ENCODE data around the gene MRM3. TPM values are rescaled to one million over a fixed set of nuclear protein-coding genes. Genes with fewer than 3 reads are reported as not detected.

The MRM3 gene
- total RNA-seq, 3 donors from 2014 or later, result 16.5 to 18.4 (median 16.7) TPM

DNA sequence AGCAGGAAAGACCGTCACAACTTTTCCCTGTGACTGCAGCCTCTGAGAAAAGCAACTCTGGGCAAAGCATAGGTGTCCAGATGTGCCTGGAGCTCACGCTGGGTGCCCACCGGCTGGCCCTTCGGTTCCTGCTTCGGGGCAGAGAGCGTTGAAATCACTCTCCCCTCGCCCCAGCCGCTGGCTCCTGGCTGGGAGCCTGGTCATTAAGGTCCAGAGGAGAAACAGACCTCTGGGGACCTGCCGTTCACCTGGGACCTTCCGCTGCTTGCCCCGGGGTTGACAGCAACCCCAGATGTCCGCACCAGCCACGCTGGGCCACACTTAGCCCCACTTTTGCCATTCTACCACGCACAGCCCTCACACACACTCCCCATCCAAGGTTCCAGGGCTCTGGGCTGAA is 13.1 kb downstream of the MRM3 start:
- Histone ChIP-seq H3K36me3 (no peaks in the 10 kb centered on the region), H3K9me3 (no peaks in the 10 kb centered on the region), H3K27me3 (no peaks in the 10 kb centered on the region), H3K27ac (peak overlapping the region; percentile 39 to 42), H3K4me1 (no peaks in the 10 kb centered on the region), H3K4me3 (peak overlapping the region; percentile 23 to 38 (median 35))
- intact Hi-C loops (cut with DNase I; ENCODE audit: low total_unique reads), result loop anchor here (5.0 kb wide), 1 partner anchor 187 kb away; no protein-coding TSS in a partner anchor
- no peak for DNase-seq (ENCODE audit: low spot score in 2 of 2)
- TF ChIP-seq, protein P1, sequence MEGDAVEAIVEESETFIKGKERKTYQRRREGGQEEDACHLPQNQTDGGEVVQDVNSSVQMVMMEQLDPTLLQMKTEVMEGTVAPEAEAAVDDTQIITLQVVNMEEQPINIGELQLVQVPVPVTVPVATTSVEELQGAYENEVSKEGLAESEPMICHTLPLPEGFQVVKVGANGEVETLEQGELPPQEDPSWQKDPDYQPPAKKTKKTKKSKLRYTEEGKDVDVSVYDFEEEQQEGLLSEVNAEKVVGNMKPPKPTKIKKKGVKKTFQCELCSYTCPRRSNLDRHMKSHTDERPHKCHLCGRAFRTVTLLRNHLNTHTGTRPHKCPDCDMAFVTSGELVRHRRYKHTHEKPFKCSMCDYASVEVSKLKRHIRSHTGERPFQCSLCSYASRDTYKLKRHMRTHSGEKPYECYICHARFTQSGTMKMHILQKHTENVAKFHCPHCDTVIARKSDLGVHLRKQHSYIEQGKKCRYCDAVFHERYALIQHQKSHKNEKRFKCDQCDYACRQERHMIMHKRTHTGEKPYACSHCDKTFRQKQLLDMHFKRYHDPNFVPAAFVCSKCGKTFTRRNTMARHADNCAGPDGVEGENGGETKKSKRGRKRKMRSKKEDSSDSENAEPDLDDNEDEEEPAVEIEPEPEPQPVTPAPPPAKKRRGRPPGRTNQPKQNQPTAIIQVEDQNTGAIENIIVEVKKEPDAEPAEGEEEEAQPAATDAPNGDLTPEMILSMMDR (IDR thresholded peaks at IDR 0.05), result no peak
- no peak for TF ChIP-seq POLR2AphosphoS5 (IDR thresholded peaks at IDR 0.05)
- TF ChIP-seq POLR2A (IDR thresholded peaks at IDR 0.05), result no peak

DNA sequence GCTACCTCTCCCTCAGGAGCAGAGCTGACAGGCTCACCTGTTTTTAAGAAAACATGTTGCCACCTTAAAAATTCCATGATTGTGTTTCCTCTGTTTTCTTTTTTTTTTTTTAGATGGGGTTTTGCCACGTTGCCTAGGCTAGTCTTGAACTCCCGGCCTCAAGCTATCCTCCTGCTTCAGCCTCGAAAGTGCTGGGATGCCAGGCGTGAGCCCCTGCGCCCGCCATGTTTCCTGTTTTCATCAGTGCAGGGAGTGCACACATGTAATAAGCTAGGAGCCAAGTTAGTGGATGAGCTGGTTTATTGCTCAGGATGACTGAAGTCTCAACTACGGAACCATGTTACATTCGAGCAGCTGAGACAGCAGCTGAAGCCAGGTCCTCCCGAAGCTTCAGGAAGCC is 13.6 kb downstream of the MRM3 start:
- H3K9me3 ChIP-seq, result no peaks in the 10 kb centered on the region
- DNase-seq (ENCODE audit: low spot score in 2 of 2), result no peak
- no peaks in the 10 kb centered on the region for H3K4me1 ChIP-seq
- no peak overlapping the region for H3K4me3 ChIP-seq
- TF ChIP-seq POLR2AphosphoS5 (IDR thresholded peaks at IDR 0.05) (no peak), POLR2A (IDR thresholded peaks at IDR 0.05) (no peak)
- TF ChIP-seq, protein P1 (IDR thresholded peaks at IDR 0.05), result no peak
- H3K36me3 ChIP-seq, result no peaks in the 10 kb centered on the region
- intact Hi-C loops (cut with DNase I; ENCODE audit: low total_unique reads), result loop anchor here (5.0 kb wide), 1 partner anchor 187 kb away; no protein-coding TSS in a partner anchor
- H3K27me3 ChIP-seq, result no peaks in the 10 kb centered on the region
- H3K27ac ChIP-seq, result no peak overlapping the region

DNA sequence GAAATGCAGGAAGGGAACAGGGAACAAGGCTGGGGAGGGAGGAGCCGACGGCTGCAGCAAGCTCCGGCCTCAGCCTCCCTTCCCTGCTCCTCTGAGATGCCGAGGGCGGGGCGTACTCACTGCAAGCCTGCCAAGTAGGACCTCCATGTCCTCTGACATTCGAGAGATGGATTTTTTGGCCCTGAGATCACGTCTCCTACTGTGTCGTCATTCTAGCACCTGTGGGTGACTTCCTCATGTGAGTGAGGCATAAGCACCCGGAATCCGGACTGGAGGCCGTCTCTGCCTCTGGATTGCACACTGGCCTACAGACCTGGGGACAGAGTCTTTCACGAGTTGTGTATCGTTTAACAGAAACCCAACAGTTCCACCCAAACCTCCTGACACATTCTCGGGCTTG is 14.5 kb downstream of the MRM3 start:
- H3K27me3 ChIP-seq, result no peaks in the 10 kb centered on the region
- no peak for TF ChIP-seq POLR2AphosphoS5 (IDR thresholded peaks at IDR 0.05)
- H3K4me3 ChIP-seq, result no peak overlapping the region
- peak overlapping the region in 1 of 2 donors; percentile 57 for H3K27ac ChIP-seq
- intact Hi-C loops (cut with DNase I; ENCODE audit: low total_unique reads), result loop anchor here (5.0 kb wide), 1 partner anchor 186 kb away; no protein-coding TSS in a partner anchor
- no peaks in the 10 kb centered on the region for H3K9me3 ChIP-seq
- H3K4me1 ChIP-seq, result no peaks in the 10 kb centered on the region
- DNase-seq (ENCODE audit: low spot score in 2 of 2), result no peak
- H3K36me3 ChIP-seq, result no peaks in the 10 kb centered on the region

DNA sequence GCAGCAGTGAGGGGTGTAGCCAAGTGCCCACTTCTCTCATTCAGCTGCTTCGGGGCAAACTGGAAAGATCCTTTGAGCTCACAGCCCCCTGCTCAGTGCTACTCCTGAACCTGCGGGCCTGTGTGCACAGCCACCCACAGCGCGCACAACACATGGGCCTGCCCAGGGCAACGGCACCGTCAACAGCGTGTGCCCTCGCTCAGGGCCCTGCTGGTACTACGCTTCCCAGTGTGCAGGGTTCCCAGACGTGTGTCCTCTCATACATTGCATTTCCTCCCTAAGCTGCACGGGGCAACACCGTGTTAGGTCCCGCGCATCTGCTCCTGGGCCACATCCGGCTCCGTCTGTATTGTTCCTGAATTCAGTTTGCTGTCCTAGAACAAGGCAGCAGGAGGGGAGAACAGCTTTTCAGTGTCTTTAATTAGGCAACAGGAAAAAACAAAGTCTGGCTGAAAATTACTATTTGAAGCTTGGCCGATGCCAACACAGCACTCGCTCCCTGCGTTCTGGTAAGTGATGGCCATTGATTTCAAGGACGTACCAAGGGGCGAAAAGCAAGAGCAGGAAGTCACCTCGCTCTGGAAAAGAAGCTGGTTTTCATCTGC is 15.2 kb downstream of the MRM3 start:
- DNase-seq (ENCODE audit: low spot score in 2 of 2), result no peak
- Histone ChIP-seq H3K4me3 (no peak overlapping the region), H3K36me3 (no peaks in the 10 kb centered on the region), H3K9me3 (no peaks in the 10 kb centered on the region), H3K27ac (peak overlapping the region in 1 of 2 donors; percentile 57), H3K4me1 (no peaks in the 10 kb centered on the region), H3K27me3 (no peaks in the 10 kb centered on the region)
- TF ChIP-seq, protein P1 (IDR thresholded peaks at IDR 0.05), result no peak
- TF ChIP-seq POLR2A (IDR thresholded peaks at IDR 0.05) (no peak), POLR2AphosphoS5 (IDR thresholded peaks at IDR 0.05) (peak in 1 of 3 donors; percentile 13)
- intact Hi-C loops (cut with DNase I; ENCODE audit: low total_unique reads), result loop anchor here (5.0 kb wide), 1 partner anchor 185 kb away; no protein-coding TSS in a partner anchor

DNA sequence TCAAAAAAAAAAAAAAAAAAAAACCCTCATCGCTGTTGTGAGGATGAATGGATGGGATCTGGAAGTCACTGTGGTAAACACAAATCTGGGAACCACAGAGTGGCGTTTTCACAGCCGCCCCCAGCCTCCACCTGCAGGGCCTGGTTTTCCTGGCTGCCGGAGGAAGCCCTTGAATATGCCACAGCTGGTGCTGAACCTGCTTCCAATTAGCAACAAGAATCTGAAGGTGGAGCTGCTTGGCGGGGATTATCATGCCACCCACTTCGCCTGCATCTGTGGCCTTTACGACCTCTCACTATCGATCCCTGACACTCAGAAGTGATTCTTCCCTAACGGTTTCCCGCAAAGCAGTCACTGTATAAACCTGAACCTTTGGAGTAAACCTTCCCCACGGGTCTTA is 16.1 kb downstream of the MRM3 start:
- intact Hi-C loops (cut with DNase I; ENCODE audit: low total_unique reads), result loop anchor here (5.0 kb wide), 1 partner anchor 184 kb away; no protein-coding TSS in a partner anchor
- Histone ChIP-seq H3K27me3 (no peaks in the 10 kb centered on the region), H3K27ac (no peak overlapping the region), H3K9me3 (no peaks in the 10 kb centered on the region), H3K4me3 (no peak overlapping the region), H3K36me3 (no peaks in the 10 kb centered on the region), H3K4me1 (no peaks in the 10 kb centered on the region)
- DNase-seq (ENCODE audit: low spot score in 2 of 2), result no peak
- TF ChIP-seq POLR2A (IDR thresholded peaks at IDR 0.05), result no peak
- TF ChIP-seq POLR2AphosphoS5 (IDR thresholded peaks at IDR 0.05), result no peak
- TF ChIP-seq, protein P1 (IDR thresholded peaks at IDR 0.05), result no peak
